ENCODE data around the gene SORCS3. TPM values are rescaled to one million over a fixed set of nuclear protein-coding genes. Genes with fewer than 3 reads are reported as not detected.

The SORCS3 gene
- total RNA-seq, 2 experiments from 2014 or later, result 1.7 to 2.1 TPM

DNA sequence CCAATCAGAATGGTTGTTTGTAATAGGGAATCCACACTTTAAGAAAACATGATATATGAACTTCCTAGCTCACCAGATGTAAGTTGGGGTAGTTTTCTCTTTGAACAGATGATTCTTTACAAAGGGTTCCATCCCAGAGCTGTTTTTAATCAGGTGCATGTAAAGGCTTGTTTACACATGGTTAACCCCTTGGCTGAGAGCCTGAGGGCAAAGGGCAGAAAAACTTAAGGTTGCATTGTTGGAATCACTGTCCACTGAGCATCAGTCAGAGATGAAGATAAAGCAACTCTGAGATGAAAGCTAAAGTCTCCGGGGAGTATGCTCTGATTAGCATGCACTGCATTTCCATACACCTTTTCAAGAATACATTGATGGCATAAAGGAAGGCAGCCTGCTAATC is 518.2 kb downstream of the SORCS3 start:
- no peak for DNase-seq
- POLR2A ChIA-PET, result no interaction called here
- H3K4me3 Mint-ChIP-seq, result no peak overlapping the region
- intact Hi-C loops (cut with DNase I, micrococcal nuclease), result no loop called here
- Histone ChIP-seq H3K27ac (ENCODE audit: low read depth in 1 of 2, low read length in 2 of 2) (no peak overlapping the region), H3K4me1 (ENCODE audit: insufficient read depth, low read length) (no peaks in the 10 kb centered on the region), H3K9me3 (ENCODE audit: control insufficient read depth in 1 of 2, insufficient read depth in 1 of 2, low read length in 2 of 2) (no peaks in the 10 kb centered on the region), H3K27me3 (ENCODE audit: control insufficient read depth in 1 of 2, insufficient read depth in 2 of 2, low read length in 2 of 2) (no peaks in the 10 kb centered on the region), H3K36me3 (ENCODE audit: insufficient read depth, low read length) (no peaks in the 10 kb centered on the region), H3K4me3 (ENCODE audit: low read length) (no peak overlapping the region)
- peaks cover 5% of the 10 kb centered on the region for H3K36me3 Mint-ChIP-seq (ENCODE audit: low read depth)
- no peaks in the 10 kb centered on the region for H3K27me3 Mint-ChIP-seq
- no peak overlapping the region for H3K27ac Mint-ChIP-seq
- no peaks in the 10 kb centered on the region for H3K4me1 Mint-ChIP-seq (ENCODE audit: low read depth)
- CTCF ChIA-PET, result no interaction called here
- TF ChIP-seq, protein P1, sequence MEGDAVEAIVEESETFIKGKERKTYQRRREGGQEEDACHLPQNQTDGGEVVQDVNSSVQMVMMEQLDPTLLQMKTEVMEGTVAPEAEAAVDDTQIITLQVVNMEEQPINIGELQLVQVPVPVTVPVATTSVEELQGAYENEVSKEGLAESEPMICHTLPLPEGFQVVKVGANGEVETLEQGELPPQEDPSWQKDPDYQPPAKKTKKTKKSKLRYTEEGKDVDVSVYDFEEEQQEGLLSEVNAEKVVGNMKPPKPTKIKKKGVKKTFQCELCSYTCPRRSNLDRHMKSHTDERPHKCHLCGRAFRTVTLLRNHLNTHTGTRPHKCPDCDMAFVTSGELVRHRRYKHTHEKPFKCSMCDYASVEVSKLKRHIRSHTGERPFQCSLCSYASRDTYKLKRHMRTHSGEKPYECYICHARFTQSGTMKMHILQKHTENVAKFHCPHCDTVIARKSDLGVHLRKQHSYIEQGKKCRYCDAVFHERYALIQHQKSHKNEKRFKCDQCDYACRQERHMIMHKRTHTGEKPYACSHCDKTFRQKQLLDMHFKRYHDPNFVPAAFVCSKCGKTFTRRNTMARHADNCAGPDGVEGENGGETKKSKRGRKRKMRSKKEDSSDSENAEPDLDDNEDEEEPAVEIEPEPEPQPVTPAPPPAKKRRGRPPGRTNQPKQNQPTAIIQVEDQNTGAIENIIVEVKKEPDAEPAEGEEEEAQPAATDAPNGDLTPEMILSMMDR (IDR thresholded peaks at IDR 0.05), result no peak
- ATAC-seq (ENCODE audit: poor library complexity), result no peak
- H3K9me3 Mint-ChIP-seq, result peaks cover 3% of the 10 kb centered on the region

DNA sequence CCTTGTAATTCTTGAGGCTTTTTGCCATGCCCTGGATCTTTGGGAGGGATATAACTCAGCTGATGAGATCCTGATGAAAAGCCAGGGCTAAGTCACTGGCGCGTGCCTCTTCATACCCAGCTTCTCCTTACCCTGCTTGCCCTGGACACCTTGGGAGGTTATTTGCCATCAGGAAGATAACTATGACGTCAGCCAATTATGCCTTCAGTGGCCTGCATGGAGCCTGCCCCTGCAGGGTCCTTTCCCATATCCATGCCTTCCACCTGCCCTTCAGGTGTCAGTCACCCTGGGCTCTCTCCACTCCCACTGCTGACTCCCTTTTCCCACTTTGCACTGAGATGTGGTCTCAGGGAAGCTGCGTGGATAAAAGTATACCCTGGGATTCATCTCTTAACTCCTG is 520.1 kb downstream of the SORCS3 start:
- peaks cover 8% of the 10 kb centered on the region for H3K36me3 Mint-ChIP-seq (ENCODE audit: low read depth)
- POLR2A ChIA-PET, result no interaction called here

DNA sequence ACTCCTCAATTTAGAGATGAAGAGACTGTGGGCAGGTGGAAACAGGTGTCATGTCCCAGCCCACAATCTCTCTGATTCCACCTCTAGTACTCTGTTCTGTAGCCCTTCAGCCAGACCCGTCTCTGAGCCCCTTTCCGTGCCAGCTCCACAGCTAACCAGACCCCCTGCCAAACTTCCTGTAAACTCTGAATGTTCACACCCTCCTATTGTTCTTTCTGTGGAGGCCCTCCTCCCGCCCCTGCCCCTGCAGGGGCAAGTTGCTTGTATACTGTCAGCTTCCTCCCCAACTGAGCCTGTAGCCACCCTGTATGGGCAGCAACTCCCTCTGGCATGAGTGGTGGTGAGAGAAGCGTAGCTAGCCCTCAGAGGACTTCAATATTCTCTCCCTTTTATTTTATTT is 520.7 kb downstream of the SORCS3 start:
- intact Hi-C loops (cut with DNase I, micrococcal nuclease), result no loop called here
- no peaks in the 10 kb centered on the region for H3K9me3 ChIP-seq (ENCODE audit: control insufficient read depth in 1 of 2, insufficient read depth in 1 of 2, low read length in 2 of 2)
- CTCF ChIA-PET, result no interaction called here
- H3K27ac ChIP-seq (ENCODE audit: low read depth in 1 of 2, low read length in 2 of 2), result no peak overlapping the region
- ATAC-seq (ENCODE audit: poor library complexity) (no peak), DNase-seq (no peak)
- no peaks in the 10 kb centered on the region for H3K4me1 Mint-ChIP-seq (ENCODE audit: low read depth)
- no peaks in the 10 kb centered on the region for H3K4me1 ChIP-seq (ENCODE audit: insufficient read depth, low read length)
- no peaks in the 10 kb centered on the region for H3K27me3 Mint-ChIP-seq
- TF ChIP-seq, protein P1 (IDR thresholded peaks at IDR 0.05), result no peak
- POLR2A ChIA-PET, result no interaction called here
- H3K36me3 ChIP-seq (ENCODE audit: insufficient read depth, low read length), result no peaks in the 10 kb centered on the region
- no peak overlapping the region for H3K27ac Mint-ChIP-seq
- no peak overlapping the region for H3K4me3 ChIP-seq (ENCODE audit: low read length)
- no peaks in the 10 kb centered on the region for H3K27me3 ChIP-seq (ENCODE audit: control insufficient read depth in 1 of 2, insufficient read depth in 2 of 2, low read length in 2 of 2)
- peaks cover 8% of the 10 kb centered on the region for H3K36me3 Mint-ChIP-seq (ENCODE audit: low read depth)
- H3K9me3 Mint-ChIP-seq, result no peaks in the 10 kb centered on the region
- H3K4me3 Mint-ChIP-seq, result no peak overlapping the region

More for the DNA sequence above, 520.1 kb downstream of the SORCS3 start:
- H3K27me3 ChIP-seq (ENCODE audit: control insufficient read depth in 1 of 2, insufficient read depth in 2 of 2, low read length in 2 of 2), result no peaks in the 10 kb centered on the region
- ATAC-seq (ENCODE audit: poor library complexity) (no peak), DNase-seq (no peak)
- TF ChIP-seq, protein P1 (IDR thresholded peaks at IDR 0.05), result no peak
- H3K9me3 ChIP-seq (ENCODE audit: control insufficient read depth in 1 of 2, insufficient read depth in 1 of 2, low read length in 2 of 2), result no peaks in the 10 kb centered on the region
- no peak overlapping the region for H3K4me3 Mint-ChIP-seq
- H3K4me3 ChIP-seq (ENCODE audit: low read length), result no peak overlapping the region
- no peak overlapping the region for H3K27ac Mint-ChIP-seq
- no peak overlapping the region for H3K27ac ChIP-seq (ENCODE audit: low read depth in 1 of 2, low read length in 2 of 2)
- H3K27me3 Mint-ChIP-seq, result no peaks in the 10 kb centered on the region
- H3K9me3 Mint-ChIP-seq, result no peaks in the 10 kb centered on the region
- no peaks in the 10 kb centered on the region for H3K4me1 ChIP-seq (ENCODE audit: insufficient read depth, low read length)
- CTCF ChIA-PET, result no interaction called here
- H3K4me1 Mint-ChIP-seq (ENCODE audit: low read depth), result no peaks in the 10 kb centered on the region
- no peaks in the 10 kb centered on the region for H3K36me3 ChIP-seq (ENCODE audit: insufficient read depth, low read length)
- intact Hi-C loops (cut with DNase I, micrococcal nuclease), result no loop called here
